ENCODE results near the gene NACC2. TPM values are rescaled to one million over a fixed set of nuclear protein-coding genes. Genes with fewer than 3 reads are reported as not detected.

The NACC2 gene
- total and polyA plus RNA-seq, 2 of the 8 experiments (the other 6 are each of a cell fraction or from before 2014, with no cell fraction given), result 8.3 to 14.0 TPM

Other genes with a start within 250 kb of the NACC2 start
- gene CAMSAP1, start 187.7 kb downstream of the NACC2 start, total RNA-seq (2021; fragmentation: NEBNext Ultra II Directional; extraction: Animal tissue kit (Norgen Biotek cat#: 25700)), result 43.1 and 44.0 TPM in 2 replicates
- gene CAMSAP1, start 187.7 kb downstream of the NACC2 start, polyA plus RNA-seq (2011; rRNA removed), result 13.4 and 14.4 TPM in 2 replicates
- gene UBAC1, start 133.9 kb downstream of the NACC2 start, total RNA-seq (2021; fragmentation: NEBNext Ultra II Directional; extraction: Animal tissue kit (Norgen Biotek cat#: 25700)), result 59.3 and 63.1 TPM in 2 replicates
- gene UBAC1, start 133.9 kb downstream of the NACC2 start, polyA plus RNA-seq (2011; rRNA removed), result 85.2 and 105 TPM in 2 replicates
- gene TMEM250, start 23.6 kb upstream of the NACC2 start, total RNA-seq (2021; fragmentation: NEBNext Ultra II Directional; extraction: Animal tissue kit (Norgen Biotek cat#: 25700)), result 34.9 and 35.3 TPM in 2 replicates
- gene TMEM250, start 23.6 kb upstream of the NACC2 start, polyA plus RNA-seq (2011; rRNA removed), result 22.3 and 36.1 TPM in 2 replicates
- gene LHX3, start 109.8 kb upstream of the NACC2 start, total RNA-seq (2021; fragmentation: NEBNext Ultra II Directional; extraction: Animal tissue kit (Norgen Biotek cat#: 25700)), result not detected in 2 replicates
- 0.02 and 0.03 TPM in 2 replicates for gene LHX3, start 109.8 kb upstream of the NACC2 start, polyA plus RNA-seq (2011; rRNA removed)
- 27.5 and 28.6 TPM in 2 replicates for gene QSOX2, start 150.5 kb upstream of the NACC2 start, total RNA-seq (2021; fragmentation: NEBNext Ultra II Directional; extraction: Animal tissue kit (Norgen Biotek cat#: 25700))
- gene QSOX2, start 150.5 kb upstream of the NACC2 start, polyA plus RNA-seq (2011; rRNA removed), result 18.0 and 21.8 TPM in 2 replicates
- gene CCDC187, start 208.8 kb upstream of the NACC2 start, total RNA-seq (2021; fragmentation: NEBNext Ultra II Directional; extraction: Animal tissue kit (Norgen Biotek cat#: 25700)), result not detected in 2 replicates
- 0.02 TPM in 2 replicates for gene CCDC187, start 208.8 kb upstream of the NACC2 start, polyA plus RNA-seq (2011; rRNA removed)
- 15.7 and 18.0 TPM in 2 replicates for gene GPSM1, start 232.2 kb upstream of the NACC2 start, total RNA-seq (2021; fragmentation: NEBNext Ultra II Directional; extraction: Animal tissue kit (Norgen Biotek cat#: 25700))
- gene GPSM1, start 232.2 kb upstream of the NACC2 start, polyA plus RNA-seq (2011; rRNA removed), result 12.8 and 19.8 TPM in 2 replicates